HepG2 (cell line): Measurements from ENCODE around the gene CLEC4D. TPM values are rescaled to one million over a fixed set of nuclear protein-coding genes. Genes with fewer than 3 reads are reported as not detected.
"Not testable (repeated sequence)": the region's sequence is repeated elsewhere in the genome, so short reads cannot be mapped to it uniquely, and the experiment has no call there.

Experiments
- ATAC-seq: fragments of 200-7000 bp; cut with Tn5 transposase; 3 replicates; pipeline ENCODE4 v1.9.1; 2020; ENCODE audit warnings: mild to moderate bottlenecking, moderate library complexity
- BruUV-seq: library from RNA; stranded (reverse); fragments of 400-500 nt; replicated peaks from 2 replicates; lab custom pipeline; 2021; lab: Mats Ljungman, UMichigan
- CTCF ChIA-PET: fragments of 300-600 bp; formaldehyde crosslinking; extraction: SDS; loops from one replicate; lab custom pipeline; 2021; ENCODE audit warnings: low total read pairs, inconsistent platforms, low intra/inter-chr PET ratio; lab: Yijun Ruan, JAX
- POLR2A ChIA-PET: fragments of 350-600 bp; sonication (Branson Sonifier 250); formaldehyde crosslinking; loops from one replicate; lab custom pipeline; 2020; ENCODE audit warnings: antibody characterized with exemption, inconsistent platforms; lab: Yijun Ruan, JAX
- DNase-seq: peaks from one replicate; pipeline ENCODE4 v3.0.0-alpha.2; 2015; ENCODE audit warnings: low spot score
- FAIRE-seq: peaks from 3 replicates; lab custom pipeline; 2011; peaks lifted over from hg19 to GRCh38; lab: Jason Lieb, UNC
- H2AFZ ChIP-seq: one replicate; pipeline ENCODE4 v1.6.1; 2011; ENCODE audit warnings: low read length, inconsistent platforms
- H3K27ac ChIP-seq: fragments of 300-600 bp; 3 replicates; pipeline ENCODE4 v1.8.0; 2011; ENCODE audit warnings: mixed run types, mild to moderate bottlenecking, mixed read lengths, low read length, inconsistent platforms; ENCODE audit not compliant: insufficient read depth; ENCODE audit errors: extremely low read length
- H3K27me3 ChIP-seq, 2 experiments: fragments of 200-600 bp in 1 of 2; 2 replicates in 1 of 2; 3 replicates in 1 of 2; pipeline versions ENCODE4 v1.6.0 to v1.8.0; 2011; ENCODE audit warnings: low read length in 2 of 2, mild to moderate bottlenecking in 2 of 2, moderate library complexity in 2 of 2, inconsistent platforms in 1 of 2; ENCODE audit not compliant: insufficient read depth in 2 of 2, control insufficient read depth in 1 of 2
- H3K36me3 ChIP-seq, 2 experiments: fragments of 200-600 bp in 1 of 2; replicated peaks in 1 of 2; 2 replicates in 1 of 2; 3 replicates in 1 of 2; pipeline versions ENCODE4 v1.5.1 to v1.8.0; 2011; ENCODE audit warnings: low read length in 2 of 2, inconsistent platforms in 1 of 2; ENCODE audit not compliant: insufficient read depth in 2 of 2, control insufficient read depth in 1 of 2
- H3K4me1 ChIP-seq: 2 replicates; pipeline ENCODE4 v1.5.1; 2012; ENCODE audit warnings: low read length, inconsistent platforms; ENCODE audit not compliant: insufficient read depth
- H3K4me2 ChIP-seq: 2 replicates; pipeline ENCODE4 v1.6.0; 2011; ENCODE audit warnings: low read depth, low read length, inconsistent platforms
- H3K4me3 ChIP-seq, 3 experiments: fragments of 200-600 bp in 1 of 3; sonication (generic), shearing (Covaris generic) in 1 of 3; replicated peaks in 1 of 3; 2 replicates each; pipeline ENCODE4 v1.5.1; 2011 to 2016; ENCODE audit warnings: low read length in 3 of 3, inconsistent platforms in 2 of 3, low read depth in 2 of 3, mild to moderate bottlenecking in 2 of 3, control low read depth in 1 of 3, mixed read lengths in 1 of 3; ENCODE audit not compliant: insufficient read depth in 1 of 3
- H3K79me2 ChIP-seq: one replicate; pipeline ENCODE4 v1.6.1; 2011; ENCODE audit warnings: low read length, inconsistent platforms; ENCODE audit not compliant: insufficient read depth
- H3K9ac ChIP-seq: 2 replicates; pipeline ENCODE4 v1.6.0; 2011; ENCODE audit warnings: mild to moderate bottlenecking, low read depth, low read length, inconsistent platforms; ENCODE audit not compliant: insufficient read depth
- H3K9me3 ChIP-seq: 2 replicates; pipeline ENCODE4 v1.5.1; 2012; ENCODE audit warnings: mild to moderate bottlenecking, low read length
- H4K20me1 ChIP-seq: 2 replicates; pipeline ENCODE4 v1.6.0; 2011; ENCODE audit warnings: inconsistent platforms, mild to moderate bottlenecking, low read length, moderate library complexity; ENCODE audit not compliant: insufficient read depth
- CHD2 ChIP-seq: IDR thresholded peaks from 2 replicates; pipeline ENCODE4 v1.6.1; 2011; ENCODE audit warnings: low read depth, low read length, improper control_type of control experiment
- SMAD3 ChIP-seq: sonication (generic); formaldehyde crosslinking; IDR thresholded peaks from 2 replicates; pipeline ENCODE4 v1.4.0; 2020; ENCODE audit warnings: missing genetic modification reagents
- SP4 ChIP-seq: sonication (generic); formaldehyde crosslinking; IDR thresholded peaks from 2 replicates; pipeline ENCODE4 v1.8.1; 2023; ENCODE audit warnings: mild to moderate bottlenecking, missing genetic modification reagents
- ZBTB39 ChIP-seq: sonication (generic); formaldehyde crosslinking; IDR thresholded peaks from 2 replicates; pipeline ENCODE4 v1.5.0; 2020; ENCODE audit warnings: missing genetic modification reagents
- ZMAT3 ChIP-seq: sonication (generic); formaldehyde crosslinking; conservative IDR thresholded peaks from 2 replicates; pipeline ENCODE4 v1.7.0; 2021; ENCODE audit warnings: missing genetic modification reagents
- ZNF12 ChIP-seq: sonication (generic); formaldehyde crosslinking; IDR thresholded peaks from 2 replicates; pipeline ENCODE4 v1.5.0; 2020; ENCODE audit warnings: missing genetic modification reagents
- ZNF670 ChIP-seq: sonication (generic); formaldehyde crosslinking; IDR thresholded peaks from 2 replicates; pipeline ENCODE4 v1.8.0; 2022; ENCODE audit warnings: mild to moderate bottlenecking, missing genetic modification reagents, borderline replicate concordance
- ZNF709 ChIP-seq: sonication (generic); formaldehyde crosslinking; IDR thresholded peaks from 2 replicates; pipeline ENCODE4 v1.5.0; 2020; ENCODE audit warnings: mild to moderate bottlenecking, missing genetic modification reagents
- ZNF816 ChIP-seq: sonication (generic); formaldehyde crosslinking; IDR thresholded peaks from 2 replicates; pipeline ENCODE4 v1.8.0; 2022; ENCODE audit warnings: missing genetic modification reagents, mild to moderate bottlenecking, borderline replicate concordance
- WGBS: methylation state at CpG from one replicate; pipeline ENCODE4 v1.1.6; 2017; ENCODE audit warnings: low lambda C conversion rate; 5-methylcytosine and 5-hydroxymethylcytosine counted together
- in situ Hi-C: cut with HindIII; loops from 2 replicates; pipeline ENCODE4 v1.10.0; 2017; ENCODE audit warnings: low pct_unique_long_range_greater_than_20kb; ENCODE audit not compliant: extremely low pct_ligation_motif_present
- intact Hi-C: fragments of 100-400 bp; cut with micrococcal nuclease; formaldehyde crosslinking; loops from one replicate; pipeline ENCODE4 v1.10.0; 2022; ENCODE audit not compliant: unreplicated experiment
- polyA plus RNA-seq, 8 experiments: library from polyadenylated mRNA; depleted of rRNA in 3 of 8; stranded (reverse) in 7 of 8; unstranded in 1 of 8; fragments of >200 nt; fragmentation: Illumina TruSeq in 4 of 8; extraction: Trizol in 4 of 8; gene quantifications; 2 replicates each; pipeline versions ENCODE4 v1.2.1 to v1.2.3, GENCODE V29; 2011 to 2016; ENCODE audit warnings: low read depth in 4 of 8, missing spikeins in 1 of 8, mixed read lengths in 1 of 8; ENCODE audit not compliant: insufficient read depth in 1 of 8
- total RNA-seq, 5 experiments: library from RNA; depleted of rRNA; stranded (reverse); fragments of >200 nt; fragmentation: Illumina TruSeq; extraction: Trizol; gene quantifications; 2 replicates each; pipeline ENCODE4 v1.2.3, GENCODE V29; 2016; ENCODE audit warnings: low read depth in 1 of 5
- TF ChIP-seq, protein P1 (sequence below): sonication (generic); formaldehyde crosslinking; IDR thresholded peaks from 2 replicates; pipeline ENCODE4 v1.5.1; 2020; ENCODE audit warnings: missing genetic modification reagents, mild to moderate bottlenecking, borderline replicate concordance

Gene CLEC4D
- total and polyA plus RNA-seq, 2 of the 13 experiments (the other 11 are each of a cell fraction or from before 2014, with no cell fraction given), result not detected

GRCh38 chr12:8491646-8492530 lies 21.4 kb upstream of the CLEC4D start:
- DNase-seq (no peak), FAIRE-seq (no peak)
- H3K27me3 ChIP-seq, result no peaks in the 10 kb centered on the region
- BruUV-seq, result no TSS peak
- intact Hi-C loops, result no loop called here
- no peaks in the 10 kb centered on the region for H3K79me2 ChIP-seq
- no peak for TF ChIP-seq ZMAT3
- no peak for TF ChIP-seq ZBTB39 (CRISPR knock-in tag)
- TF ChIP-seq, all 625 proteins: peak for 0
- ChIA-PET CTCF (no interaction called here), POLR2A (no interaction called here)
- no peak overlapping the region for H3K4me2 ChIP-seq
- H3K4me3 ChIP-seq, result no peak overlapping the region
- 2% methylated on average over 5 of the region's 5 CpGs for WGBS
- in situ Hi-C loops, result no loop called here
- no peaks in the 10 kb centered on the region for H3K9me3 ChIP-seq
- H2AFZ ChIP-seq, result no peak overlapping the region
- H3K4me1 ChIP-seq, result no peaks in the 10 kb centered on the region
- H4K20me1 ChIP-seq, result no peaks in the 10 kb centered on the region
- no peak overlapping the region for H3K9ac ChIP-seq
- no peak for ATAC-seq
- no peaks in the 10 kb centered on the region for H3K36me3 ChIP-seq
- H3K27ac ChIP-seq, result no peak overlapping the region

- H3K9ac ChIP-seq, result no peak overlapping the region
- in situ Hi-C loops, result no loop called here
These were observed 20.2 kb upstream of the CLEC4D start for GRCh38 chr12:8493084-8493483.

DNA sequence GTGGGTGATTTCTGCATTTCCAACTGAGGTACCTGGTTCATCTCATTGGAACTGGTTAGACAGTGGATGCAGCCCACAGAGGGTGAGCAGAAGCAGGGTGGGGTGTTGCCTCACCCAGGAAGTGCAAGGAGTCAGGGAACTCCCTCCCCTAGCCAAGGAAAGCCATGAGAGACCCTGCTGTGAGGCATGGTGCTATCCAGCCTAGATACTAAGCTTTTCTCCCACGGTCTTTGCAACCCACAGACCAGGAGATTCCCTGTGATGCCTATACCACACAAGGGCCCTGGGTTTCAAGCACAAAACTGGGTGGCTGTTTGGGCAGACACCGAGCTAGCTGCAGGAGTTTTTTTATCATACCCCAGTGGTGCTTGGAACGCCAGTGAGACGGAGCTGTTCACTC lies 17.6 kb upstream of the CLEC4D start:
- ATAC-seq, DNase-seq, intact Hi-C loops, H3K36me3 ChIP-seq, H2AFZ ChIP-seq, BruUV-seq, H3K9me3 ChIP-seq, H3K9ac ChIP-seq, H3K4me3 ChIP-seq, H4K20me1 ChIP-seq, CTCF ChIA-PET, FAIRE-seq, H3K27me3 ChIP-seq, H3K4me2 ChIP-seq, in situ Hi-C loops, H3K79me2 ChIP-seq, POLR2A ChIA-PET, H3K4me1 ChIP-seq, H3K27ac ChIP-seq: not testable (repeated sequence)
- 0% methylated on average over 1 of the region's 4 CpGs for WGBS

More at GRCh38 chr12:8493084-8493483, 20.2 kb upstream of the CLEC4D start:
- ChIA-PET CTCF (no interaction called here), POLR2A (no interaction called here)
- no peaks in the 10 kb centered on the region for H3K27me3 ChIP-seq
- intact Hi-C loops, result no loop called here
- DNase-seq, result no peak
- no peaks in the 10 kb centered on the region for H3K4me1 ChIP-seq
- H4K20me1 ChIP-seq, result no peaks in the 10 kb centered on the region
- H2AFZ ChIP-seq, result no peak overlapping the region
- H3K4me2 ChIP-seq, result no peak overlapping the region
- TF ChIP-seq ZNF670 (no peak), SP4 (CRISPR knock-in tag) (no peak), CHD2 (no peak), ZNF709 (CRISPR knock-in tag) (no peak), SMAD3 (CRISPR knock-in tag) (no peak), ZNF816 (CRISPR knock-in tag) (no peak), ZNF12 (CRISPR knock-in tag) (no peak)
- TF ChIP-seq, protein P1, sequence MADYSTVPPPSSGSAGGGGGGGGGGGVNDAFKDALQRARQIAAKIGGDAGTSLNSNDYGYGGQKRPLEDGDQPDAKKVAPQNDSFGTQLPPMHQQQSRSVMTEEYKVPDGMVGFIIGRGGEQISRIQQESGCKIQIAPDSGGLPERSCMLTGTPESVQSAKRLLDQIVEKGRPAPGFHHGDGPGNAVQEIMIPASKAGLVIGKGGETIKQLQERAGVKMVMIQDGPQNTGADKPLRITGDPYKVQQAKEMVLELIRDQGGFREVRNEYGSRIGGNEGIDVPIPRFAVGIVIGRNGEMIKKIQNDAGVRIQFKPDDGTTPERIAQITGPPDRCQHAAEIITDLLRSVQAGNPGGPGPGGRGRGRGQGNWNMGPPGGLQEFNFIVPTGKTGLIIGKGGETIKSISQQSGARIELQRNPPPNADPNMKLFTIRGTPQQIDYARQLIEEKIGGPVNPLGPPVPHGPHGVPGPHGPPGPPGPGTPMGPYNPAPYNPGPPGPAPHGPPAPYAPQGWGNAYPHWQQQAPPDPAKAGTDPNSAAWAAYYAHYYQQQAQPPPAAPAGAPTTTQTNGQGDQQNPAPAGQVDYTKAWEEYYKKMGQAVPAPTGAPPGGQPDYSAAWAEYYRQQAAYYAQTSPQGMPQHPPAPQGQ (CRISPR knock-in tag), result no peak
- no peak for FAIRE-seq
- no peak overlapping the region for H3K27ac ChIP-seq
- no peak for ATAC-seq
- H3K9me3 ChIP-seq, result no peaks in the 10 kb centered on the region
- H3K79me2 ChIP-seq, result no peaks in the 10 kb centered on the region
- 35% methylated on average over 2 of the region's 2 CpGs for WGBS
- no TSS peak for BruUV-seq
- H3K36me3 ChIP-seq, result no peaks in the 10 kb centered on the region
- no peak overlapping the region for H3K4me3 ChIP-seq
